Stimulated activated memory B cell treated with anti-CD40 and anti-IgM and Interleukin-4, amounts not matched to agents 10 μg/mL and 1 μg/mL and 100 μg/mL, for 72 hours (primary cell): ENCODE results near the gene ENPEP.
"Not testable (repeated sequence)": the region's sequence is repeated elsewhere in the genome, so short reads cannot be mapped to it uniquely, and the experiment has no call there.

ENCODE experiments used
- ATAC-seq: fragments of 150-1000 bp; cut with Tn5 transposase; 2 replicates; pipeline ENCODE4 v1.10.0; 2021
- H3K27ac Mint-ChIP-seq: one replicate; pipeline ENCODE4 v1.8.0; 2022; ENCODE audit warnings: mild to moderate bottlenecking, mixed read lengths
- H3K27me3 Mint-ChIP-seq: one replicate; pipeline ENCODE4 v1.8.0; 2022; ENCODE audit warnings: mixed read lengths
- H3K36me3 Mint-ChIP-seq: one replicate; pipeline ENCODE4 v1.8.0; 2022; ENCODE audit warnings: mixed read lengths
- H3K4me1 Mint-ChIP-seq: one replicate; pipeline ENCODE4 v1.8.0; 2022; ENCODE audit warnings: mixed read lengths
- H3K4me3 Mint-ChIP-seq: one replicate; pipeline ENCODE4 v1.8.0; 2022; ENCODE audit warnings: mild to moderate bottlenecking, moderate library complexity, mixed read lengths
- H3K9me3 Mint-ChIP-seq: one replicate; pipeline ENCODE4 v1.8.0; 2022; ENCODE audit warnings: mixed read lengths

ENPEP gene, protein sequence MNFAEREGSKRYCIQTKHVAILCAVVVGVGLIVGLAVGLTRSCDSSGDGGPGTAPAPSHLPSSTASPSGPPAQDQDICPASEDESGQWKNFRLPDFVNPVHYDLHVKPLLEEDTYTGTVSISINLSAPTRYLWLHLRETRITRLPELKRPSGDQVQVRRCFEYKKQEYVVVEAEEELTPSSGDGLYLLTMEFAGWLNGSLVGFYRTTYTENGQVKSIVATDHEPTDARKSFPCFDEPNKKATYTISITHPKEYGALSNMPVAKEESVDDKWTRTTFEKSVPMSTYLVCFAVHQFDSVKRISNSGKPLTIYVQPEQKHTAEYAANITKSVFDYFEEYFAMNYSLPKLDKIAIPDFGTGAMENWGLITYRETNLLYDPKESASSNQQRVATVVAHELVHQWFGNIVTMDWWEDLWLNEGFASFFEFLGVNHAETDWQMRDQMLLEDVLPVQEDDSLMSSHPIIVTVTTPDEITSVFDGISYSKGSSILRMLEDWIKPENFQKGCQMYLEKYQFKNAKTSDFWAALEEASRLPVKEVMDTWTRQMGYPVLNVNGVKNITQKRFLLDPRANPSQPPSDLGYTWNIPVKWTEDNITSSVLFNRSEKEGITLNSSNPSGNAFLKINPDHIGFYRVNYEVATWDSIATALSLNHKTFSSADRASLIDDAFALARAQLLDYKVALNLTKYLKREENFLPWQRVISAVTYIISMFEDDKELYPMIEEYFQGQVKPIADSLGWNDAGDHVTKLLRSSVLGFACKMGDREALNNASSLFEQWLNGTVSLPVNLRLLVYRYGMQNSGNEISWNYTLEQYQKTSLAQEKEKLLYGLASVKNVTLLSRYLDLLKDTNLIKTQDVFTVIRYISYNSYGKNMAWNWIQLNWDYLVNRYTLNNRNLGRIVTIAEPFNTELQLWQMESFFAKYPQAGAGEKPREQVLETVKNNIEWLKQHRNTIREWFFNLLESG

DNA sequence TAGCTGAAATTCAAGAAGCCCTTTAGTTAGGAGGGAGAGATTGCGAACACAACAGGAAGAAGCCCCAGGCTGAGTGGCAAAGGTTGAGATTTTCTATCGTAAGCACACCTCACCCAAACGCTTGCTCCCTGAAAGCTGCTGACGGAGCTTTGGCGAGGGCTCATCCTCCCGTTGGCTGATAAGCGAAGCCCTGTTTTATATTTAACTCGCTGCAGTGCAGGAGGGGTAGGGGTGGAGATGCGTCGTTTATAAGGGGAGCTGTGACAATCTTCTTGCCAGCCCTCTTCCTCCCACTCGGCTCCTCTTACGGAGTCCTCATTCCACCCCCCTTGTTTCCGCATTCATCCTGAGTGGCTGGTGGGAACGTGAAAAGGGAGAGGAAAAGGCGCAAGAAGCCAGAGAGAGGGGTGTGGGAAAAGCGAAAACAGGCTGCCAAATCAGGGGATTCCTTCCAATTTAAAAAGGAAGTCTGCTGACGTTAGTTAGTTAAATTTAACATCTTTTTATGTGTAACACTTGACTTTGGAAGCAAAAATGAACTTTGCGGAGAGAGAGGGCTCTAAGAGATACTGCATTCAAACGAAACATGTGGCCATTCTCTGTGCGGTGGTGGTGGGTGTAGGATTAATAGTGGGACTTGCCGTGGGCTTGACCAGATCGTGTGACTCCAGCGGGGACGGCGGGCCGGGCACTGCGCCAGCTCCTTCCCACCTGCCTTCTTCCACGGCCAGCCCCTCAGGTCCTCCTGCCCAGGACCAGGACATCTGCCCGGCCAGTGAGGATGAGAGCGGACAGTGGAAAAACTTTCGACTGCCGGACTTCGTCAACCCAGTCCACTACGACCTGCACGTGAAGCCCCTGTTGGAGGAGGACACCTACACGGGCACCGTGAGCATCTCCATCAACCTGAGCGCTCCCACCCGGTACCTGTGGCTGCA lies at the start of gene ENPEP:
ENPEP (plus strand) TSS at position 275 of the 938 bp plus-strand sequence; CDS start at position 535, 260 bp downstream.
- H3K4me3 Mint-ChIP-seq = no peak within 1 kb of the TSS
- no peaks in the 10 kb centered on the region for H3K36me3 Mint-ChIP-seq
- no peak within 1 kb of the TSS for H3K27ac Mint-ChIP-seq
- peaks cover 28% of the 10 kb centered on the region for H3K27me3 Mint-ChIP-seq
- peaks cover 2% of the 10 kb centered on the region for H3K9me3 Mint-ChIP-seq
- no peaks in the 10 kb centered on the region for H3K4me1 Mint-ChIP-seq
- ATAC-seq = no peak

DNA sequence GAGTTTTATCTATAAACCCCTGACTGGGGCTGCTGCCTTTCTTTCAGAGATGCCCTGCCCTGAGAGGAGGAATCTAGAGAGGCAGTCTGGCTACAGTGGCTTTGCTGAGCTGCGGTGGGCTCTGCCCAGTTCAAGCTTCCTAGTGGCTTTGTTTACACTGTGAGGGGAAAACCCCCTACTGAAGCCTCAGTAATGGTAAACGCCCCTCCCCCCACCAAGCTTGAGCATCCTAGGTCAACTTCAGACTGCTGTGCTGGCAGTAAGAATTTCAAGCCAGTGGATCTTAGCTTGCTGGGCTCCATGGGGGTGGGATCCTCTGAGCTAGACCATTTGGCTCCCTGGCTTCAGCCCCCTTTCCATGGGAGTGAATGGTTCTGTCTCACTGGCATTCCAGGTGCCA lies 44.1 kb upstream of the ENPEP start:
- not testable (repeated sequence) for H3K27me3 Mint-ChIP-seq, H3K9me3 Mint-ChIP-seq, H3K36me3 Mint-ChIP-seq, H3K4me1 Mint-ChIP-seq, H3K4me3 Mint-ChIP-seq, H3K27ac Mint-ChIP-seq, ATAC-seq

DNA sequence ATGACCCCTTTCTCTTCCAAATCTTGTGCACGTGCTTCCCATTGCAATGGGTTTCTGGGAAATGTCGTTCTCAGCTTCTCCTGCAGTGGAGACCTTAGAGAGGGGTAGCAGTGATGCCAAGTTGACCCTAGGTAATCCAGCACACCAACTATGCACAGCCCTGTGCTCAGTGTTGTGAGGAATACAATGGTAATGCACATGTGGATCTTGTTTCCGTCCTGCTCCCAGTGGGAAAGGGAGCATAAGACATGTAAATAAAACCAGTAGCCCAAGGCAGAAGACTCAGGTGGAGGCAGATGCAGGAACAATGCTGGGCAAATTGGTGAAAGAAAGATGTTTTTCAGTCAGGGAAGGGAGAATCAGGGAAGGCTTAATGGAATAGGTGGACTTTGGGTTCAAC lies 38.7 kb upstream of the ENPEP start:
- not testable (repeated sequence) for H3K4me1 Mint-ChIP-seq, H3K4me3 Mint-ChIP-seq, H3K36me3 Mint-ChIP-seq, ATAC-seq, H3K9me3 Mint-ChIP-seq, H3K27ac Mint-ChIP-seq
- H3K27me3 Mint-ChIP-seq = peaks cover 13% of the 10 kb centered on the region

DNA sequence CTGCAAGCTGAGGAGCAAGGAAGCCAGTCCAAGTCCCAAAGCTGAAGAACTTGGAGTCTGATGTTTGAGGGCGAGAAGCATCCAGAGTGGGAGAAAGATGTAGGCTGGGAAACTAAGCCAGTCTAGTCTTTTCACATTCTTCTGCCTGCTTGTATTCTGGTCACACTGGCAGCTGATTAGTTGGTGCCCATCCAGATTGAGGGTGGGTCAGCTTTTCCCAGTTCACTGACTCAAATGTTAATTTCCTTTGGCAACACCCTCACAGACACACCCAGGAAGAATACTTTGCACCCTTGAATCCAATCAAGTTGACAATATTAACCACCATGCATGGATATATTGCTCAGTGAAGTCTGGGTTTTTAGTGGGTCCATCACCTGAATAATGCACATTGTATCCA lies 36.7 kb upstream of the ENPEP start:
- not testable (repeated sequence) for H3K4me1 Mint-ChIP-seq, ATAC-seq, H3K36me3 Mint-ChIP-seq, H3K27ac Mint-ChIP-seq, H3K4me3 Mint-ChIP-seq, H3K9me3 Mint-ChIP-seq
- H3K27me3 Mint-ChIP-seq = peaks cover 13% of the 10 kb centered on the region

DNA sequence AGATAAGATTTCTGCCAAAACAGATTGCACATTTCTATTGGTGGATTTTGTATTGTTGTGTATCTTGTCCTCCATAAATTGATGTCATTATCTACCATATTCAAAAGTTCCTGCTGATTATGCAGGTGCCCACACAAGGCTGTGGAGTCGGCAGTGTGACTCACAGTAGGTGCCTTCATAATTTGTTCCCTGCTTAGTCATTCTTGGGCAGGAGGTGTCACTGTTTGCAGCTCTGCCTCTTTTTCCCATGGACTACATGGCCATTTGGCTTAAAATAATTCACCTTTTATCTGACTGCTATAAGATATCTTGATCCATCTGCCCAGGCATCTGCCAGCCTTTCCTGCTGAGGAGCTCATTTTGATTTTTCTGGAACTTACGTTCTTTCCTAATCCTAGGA lies 33.6 kb upstream of the ENPEP start:
- Mint-ChIP-seq H3K4me3 (no peak overlapping the region), H3K36me3 (no peaks in the 10 kb centered on the region), H3K9me3 (peaks cover 2% of the 10 kb centered on the region), H3K27me3 (peaks cover 13% of the 10 kb centered on the region), H3K27ac (no peak overlapping the region), H3K4me1 (no peaks in the 10 kb centered on the region)
- no peak for ATAC-seq

DNA sequence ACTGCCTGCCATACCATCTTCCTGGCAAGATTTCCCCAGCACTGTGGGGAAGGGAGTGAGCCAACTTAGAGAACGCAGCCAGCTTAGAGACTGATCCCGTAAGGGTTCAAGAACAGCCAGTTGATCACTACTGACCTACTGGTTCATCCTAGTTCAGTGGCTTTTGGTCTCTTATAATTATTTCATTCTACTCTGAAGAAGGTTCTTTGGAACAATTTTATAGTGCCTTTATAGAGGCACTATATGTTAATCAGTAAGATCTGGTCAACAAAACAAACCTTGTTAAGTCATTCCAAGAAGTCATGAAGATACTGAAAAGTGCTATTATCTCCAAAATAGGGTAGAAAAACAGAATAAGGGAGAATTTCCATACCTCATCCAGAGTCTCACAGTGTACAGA lies 33.2 kb upstream of the ENPEP start:
- no peaks in the 10 kb centered on the region for H3K4me1 Mint-ChIP-seq
- H3K27me3 Mint-ChIP-seq = peaks cover 13% of the 10 kb centered on the region
- no peaks in the 10 kb centered on the region for H3K36me3 Mint-ChIP-seq
- no peak overlapping the region for H3K27ac Mint-ChIP-seq
- H3K4me3 Mint-ChIP-seq = no peak overlapping the region
- ATAC-seq = no peak
- peaks cover 2% of the 10 kb centered on the region for H3K9me3 Mint-ChIP-seq

DNA sequence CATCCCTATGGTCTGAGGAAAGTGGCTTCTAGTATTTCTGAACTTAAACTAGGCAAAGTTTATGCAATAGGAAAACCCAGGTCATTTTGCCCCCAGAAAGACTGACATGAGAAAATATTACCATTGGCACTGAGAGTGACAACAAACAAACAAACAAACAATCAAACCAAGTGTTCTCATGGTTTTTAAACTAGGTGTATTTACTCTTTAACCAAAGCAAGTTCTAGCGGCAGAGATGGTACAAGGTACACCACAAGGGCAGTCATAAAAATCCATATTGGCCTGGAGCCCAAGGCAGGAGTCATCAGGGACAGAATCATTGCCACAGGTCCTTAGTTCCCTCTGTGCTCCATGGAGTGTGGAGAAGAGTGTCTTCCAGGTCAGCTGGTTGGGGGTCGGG lies 26.0 kb upstream of the ENPEP start:
- Mint-ChIP-seq H3K4me1 (no peaks in the 10 kb centered on the region), H3K27ac (no peak overlapping the region), H3K4me3 (no peak overlapping the region), H3K27me3 (peaks cover 6% of the 10 kb centered on the region), H3K9me3 (peaks cover 2% of the 10 kb centered on the region), H3K36me3 (no peaks in the 10 kb centered on the region)
- ATAC-seq = no peak

DNA sequence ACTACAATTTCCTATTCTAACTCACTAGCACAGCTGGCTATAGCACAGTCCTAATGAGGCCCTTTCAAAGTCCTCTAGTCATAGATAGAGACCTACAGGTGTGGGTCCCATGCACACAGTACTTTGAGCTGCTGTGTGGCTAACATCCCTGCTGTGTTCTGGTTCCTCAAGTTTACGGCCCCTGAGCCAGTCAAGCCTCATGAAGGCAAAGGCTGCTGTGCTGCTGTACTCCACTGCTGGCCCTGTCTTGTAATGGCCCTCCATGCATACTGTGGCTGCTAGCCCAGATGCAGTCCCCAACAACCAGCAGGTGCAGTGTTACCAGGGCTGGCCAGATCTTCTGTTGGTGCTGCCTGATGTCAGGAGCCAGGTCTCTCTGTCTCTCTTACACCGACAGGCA lies 23.4 kb upstream of the ENPEP start:
- no peaks in the 10 kb centered on the region for H3K9me3 Mint-ChIP-seq
- H3K4me3 Mint-ChIP-seq = no peak overlapping the region
- no peaks in the 10 kb centered on the region for H3K36me3 Mint-ChIP-seq
- H3K27me3 Mint-ChIP-seq = peaks cover 19% of the 10 kb centered on the region
- peak; percentile 65 for ATAC-seq
- no peak overlapping the region for H3K27ac Mint-ChIP-seq
- no peaks in the 10 kb centered on the region for H3K4me1 Mint-ChIP-seq

DNA sequence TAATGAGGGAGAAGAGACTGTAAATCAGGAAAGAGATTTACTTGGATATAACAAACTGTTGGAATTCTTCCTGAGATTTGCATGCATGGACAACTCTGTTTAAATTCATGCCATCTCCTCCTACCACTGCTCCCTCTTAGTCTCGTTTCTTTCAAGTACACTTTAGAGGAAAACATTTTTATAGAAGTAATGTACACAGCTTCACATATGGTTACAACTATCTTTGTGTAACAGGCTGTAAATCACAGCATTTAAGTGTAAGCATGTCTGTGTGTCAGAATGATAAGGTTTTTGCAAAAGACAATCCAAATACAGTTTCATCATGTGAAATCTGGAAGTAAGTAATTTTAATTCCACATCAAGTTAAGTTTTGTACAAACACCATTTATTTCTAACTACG lies 21.5 kb upstream of the ENPEP start:
- Mint-ChIP-seq H3K9me3 (no peaks in the 10 kb centered on the region), H3K27ac (no peak overlapping the region), H3K27me3 (peaks cover 19% of the 10 kb centered on the region), H3K4me3 (no peak overlapping the region), H3K36me3 (no peaks in the 10 kb centered on the region), H3K4me1 (no peaks in the 10 kb centered on the region)
- ATAC-seq = no peak

DNA sequence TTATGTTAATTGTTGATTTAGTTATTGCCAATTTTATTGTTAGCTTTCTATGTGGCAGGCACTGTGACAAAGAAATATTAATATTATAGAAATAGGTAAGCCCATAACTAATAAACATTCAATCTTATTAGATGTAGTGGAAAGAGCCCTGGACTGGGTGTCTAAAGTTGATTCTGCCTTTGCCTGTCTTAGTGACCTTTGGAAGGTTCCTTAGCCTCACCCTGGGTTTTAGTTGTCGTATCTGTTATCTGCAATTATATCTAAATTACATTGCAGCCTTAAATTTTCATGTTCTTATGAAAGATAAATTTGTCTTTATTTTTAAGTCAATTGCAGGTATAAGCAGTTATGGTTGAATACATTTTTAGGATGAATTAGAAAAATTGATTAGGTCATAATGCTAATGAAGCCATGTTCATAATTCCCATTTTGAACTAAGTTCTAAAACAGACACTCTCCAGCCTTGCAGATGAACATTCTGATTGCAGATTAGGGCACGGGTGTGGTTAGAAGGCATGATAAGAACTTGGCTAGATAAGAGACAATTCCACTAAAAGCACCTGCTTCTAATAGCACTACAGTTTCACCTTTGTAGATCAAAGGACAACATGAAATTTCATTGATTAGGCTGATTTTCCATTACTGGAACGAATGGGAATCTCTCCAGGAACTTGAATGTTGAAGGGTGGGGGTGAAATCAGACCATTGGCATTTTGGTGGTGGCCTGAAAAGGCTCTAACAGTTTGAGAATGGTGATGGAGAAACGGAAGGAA lies 17.3 kb upstream of the ENPEP start:
- H3K9me3 Mint-ChIP-seq = peaks cover 2% of the 10 kb centered on the region

DNA sequence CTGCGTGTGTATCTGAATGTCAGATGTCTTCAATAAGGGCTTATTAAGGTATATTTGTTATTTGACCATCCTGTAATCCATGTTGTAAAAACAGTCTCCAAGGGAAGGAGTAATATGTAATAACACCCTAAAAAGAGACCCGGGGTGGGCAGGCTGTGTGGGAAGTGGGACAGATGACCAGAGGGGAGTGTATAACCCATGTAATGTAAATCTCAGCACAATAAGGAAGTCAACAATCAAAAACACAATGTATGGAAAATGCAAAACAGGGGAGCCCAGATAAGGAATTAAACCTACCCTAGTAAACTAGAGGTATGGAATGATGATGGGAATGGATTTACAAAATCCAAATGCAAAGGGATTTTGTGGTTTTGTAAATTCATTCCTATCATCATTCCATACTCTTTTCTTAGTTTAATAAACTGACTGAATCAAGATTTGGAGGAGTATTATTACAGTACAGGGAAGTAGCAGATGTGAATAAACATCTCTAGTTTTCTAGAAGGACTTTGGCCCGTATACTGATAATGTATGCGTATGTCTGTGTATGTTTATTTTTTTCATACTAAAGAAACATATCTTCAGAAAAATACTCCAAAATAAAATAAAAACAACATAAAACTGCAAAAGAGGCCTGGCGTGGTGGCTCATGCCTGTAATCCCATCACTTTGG lies 15.7 kb upstream of the ENPEP start:
- peaks cover 11% of the 10 kb centered on the region for H3K27me3 Mint-ChIP-seq
- H3K9me3 Mint-ChIP-seq = peaks cover 2% of the 10 kb centered on the region
- ATAC-seq = no peak
- no peak overlapping the region for H3K4me3 Mint-ChIP-seq
- no peak overlapping the region for H3K27ac Mint-ChIP-seq
- H3K36me3 Mint-ChIP-seq = no peaks in the 10 kb centered on the region
- no peaks in the 10 kb centered on the region for H3K4me1 Mint-ChIP-seq

More for the DNA sequence above, 17.3 kb upstream of the ENPEP start:
- no peak for ATAC-seq
- peaks cover 19% of the 10 kb centered on the region for H3K27me3 Mint-ChIP-seq
- H3K27ac Mint-ChIP-seq = no peak overlapping the region
- H3K4me1 Mint-ChIP-seq = no peaks in the 10 kb centered on the region
- no peak overlapping the region for H3K4me3 Mint-ChIP-seq
- H3K36me3 Mint-ChIP-seq = no peaks in the 10 kb centered on the region

DNA sequence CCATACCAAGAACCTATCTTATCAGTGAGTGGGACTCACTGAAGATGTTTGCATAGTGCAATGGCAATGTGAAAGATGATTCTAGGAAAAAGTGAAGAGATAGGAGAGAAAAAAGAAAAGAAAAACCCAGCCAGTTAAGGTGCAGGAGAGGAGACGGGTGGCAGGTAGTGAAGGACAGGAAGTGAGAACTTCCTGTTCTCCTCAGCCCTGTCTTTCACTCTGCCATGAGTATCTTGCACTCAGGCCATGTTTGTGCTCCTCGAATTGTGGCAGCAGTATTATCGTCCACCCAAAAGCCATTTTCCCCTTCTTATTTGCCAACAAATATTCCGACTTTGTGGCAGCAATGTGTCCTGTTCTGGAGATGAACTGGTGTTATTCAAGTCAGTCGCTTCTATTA lies 8.6 kb upstream of the ENPEP start:
- H3K36me3 Mint-ChIP-seq = no peaks in the 10 kb centered on the region

DNA sequence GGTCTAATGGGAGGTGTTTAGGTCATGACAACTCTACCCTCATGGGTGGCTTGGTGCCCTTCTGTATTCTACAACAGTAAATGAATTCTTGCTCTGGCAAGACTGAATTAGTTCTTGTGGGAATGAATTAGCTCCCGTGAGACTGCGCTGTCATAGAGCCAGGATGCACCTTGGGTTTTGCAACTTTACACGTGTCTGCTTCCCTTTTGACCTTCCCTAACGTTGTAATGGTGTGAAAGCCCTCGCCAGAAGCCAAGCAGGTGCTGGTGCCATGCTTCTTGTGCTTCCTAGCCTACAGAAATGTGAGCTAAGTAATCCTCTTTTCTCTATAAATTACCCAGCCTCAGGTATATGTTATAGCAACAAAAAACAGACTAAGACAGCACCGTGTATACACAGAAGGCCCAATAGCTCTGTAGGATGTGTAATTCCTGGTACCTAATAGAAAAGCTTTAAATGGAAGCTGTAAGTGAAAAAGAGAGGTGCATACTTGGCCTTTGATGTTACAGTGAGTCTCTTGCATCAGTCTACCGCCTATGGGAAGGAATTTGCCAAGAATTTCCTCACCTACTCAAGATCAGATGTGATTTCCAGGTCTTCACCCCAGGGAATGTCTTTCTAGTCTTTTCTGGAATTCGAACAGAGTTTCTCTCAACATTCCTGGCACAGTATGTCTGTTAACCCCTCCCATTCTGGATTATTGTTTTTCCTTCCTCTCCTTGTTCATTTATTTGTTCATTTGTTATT lies 3.2 kb upstream of the ENPEP start:
- H3K36me3 Mint-ChIP-seq = no peaks in the 10 kb centered on the region
- no peaks in the 10 kb centered on the region for H3K4me1 Mint-ChIP-seq
- H3K27me3 Mint-ChIP-seq = peaks cover 19% of the 10 kb centered on the region
- H3K4me3 Mint-ChIP-seq = no peak overlapping the region
- no peak for ATAC-seq
- H3K27ac Mint-ChIP-seq = no peak overlapping the region
- H3K9me3 Mint-ChIP-seq = peaks cover 5% of the 10 kb centered on the region

More for the DNA sequence above, 8.6 kb upstream of the ENPEP start:
- Mint-ChIP-seq H3K4me3 (no peak overlapping the region), H3K27me3 (no peaks in the 10 kb centered on the region), H3K4me1 (no peaks in the 10 kb centered on the region), H3K27ac (no peak overlapping the region), H3K9me3 (peaks cover 7% of the 10 kb centered on the region)
- ATAC-seq = no peak
